Measurements from ENCODE around the gene CENPP.

The CENPP gene

GRCh38 chr9:92659601-92660000, 333.8 kb downstream of the CENPP start:
- DNase-seq (ENCODE audit: low spot score): no peak

GRCh38 chr9:92660266-92660665, 334.5 kb downstream of the CENPP start:
- no peak for DNase-seq (ENCODE audit: low spot score)

GRCh38 chr9:92661127-92661526, 335.4 kb downstream of the CENPP start:
- no peak for DNase-seq (ENCODE audit: low spot score)

GRCh38 chr9:92661743-92662142, 336.0 kb downstream of the CENPP start:
- no peak for DNase-seq (ENCODE audit: low spot score)

DNA sequence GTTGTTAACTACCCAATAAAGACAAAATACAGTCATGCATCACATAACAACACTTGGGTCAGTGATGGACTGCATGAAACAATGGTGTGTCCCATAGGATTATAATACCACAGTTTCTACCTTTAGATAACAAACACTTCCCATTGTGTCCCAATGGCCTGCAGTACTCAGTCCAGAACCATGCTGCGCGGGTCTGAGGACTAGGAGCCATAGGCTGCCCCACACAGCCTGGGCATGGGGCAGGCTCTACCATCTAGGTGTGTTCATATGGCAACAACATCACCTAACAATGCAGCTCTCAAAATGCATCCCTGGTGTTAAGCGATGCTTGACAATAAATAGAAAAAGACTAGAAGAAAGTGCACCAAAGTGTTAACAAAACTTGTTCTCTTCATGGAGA, 337.4 kb downstream of the CENPP start:
- no peak for DNase-seq (ENCODE audit: low spot score)

- no peak for DNase-seq (ENCODE audit: low spot score)
Observed at GRCh38 chr9:92663951-92664350, 338.2 kb downstream of the CENPP start.

DNA sequence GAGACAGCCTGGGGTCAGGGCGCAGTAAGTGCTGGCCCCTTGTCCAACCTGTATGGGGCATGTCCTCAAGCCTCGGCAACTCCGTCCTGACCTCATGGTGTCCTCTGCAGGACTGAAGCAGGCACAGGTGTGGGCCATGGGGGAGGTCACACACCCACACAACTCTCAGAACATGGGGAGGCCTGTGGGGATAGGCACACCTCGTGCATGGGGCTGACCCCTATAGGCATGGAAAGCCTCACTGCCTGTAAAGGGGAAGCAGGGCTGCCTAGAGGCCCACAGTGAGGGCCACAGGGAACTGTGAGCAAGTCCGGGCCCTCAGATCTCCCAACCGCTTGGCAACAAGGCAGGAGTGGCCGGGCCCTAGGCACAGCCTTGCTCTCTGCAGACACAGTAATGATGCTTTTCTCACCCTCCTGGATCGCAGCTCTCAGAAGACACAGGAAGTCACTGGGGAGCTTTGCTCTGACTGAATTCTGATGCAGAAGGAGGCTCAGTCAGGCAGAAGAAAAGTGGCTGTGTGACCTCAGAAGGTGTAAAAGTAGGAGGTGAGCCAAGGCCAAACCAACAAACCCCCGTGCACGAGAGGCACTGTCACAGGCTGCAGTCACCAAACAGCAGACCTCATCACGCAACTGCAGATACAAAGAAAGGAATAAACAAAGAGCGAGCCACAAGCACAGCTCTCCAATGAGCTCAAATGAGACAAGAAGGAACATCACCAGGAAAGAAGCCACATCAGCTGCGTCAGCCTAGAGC, 338.8 kb downstream of the CENPP start:
- DNase-seq (ENCODE audit: low spot score): no peak

- no peak for DNase-seq (ENCODE audit: low spot score)
Observed at GRCh38 chr9:92665836-92666235, 340.1 kb downstream of the CENPP start.

GRCh38 chr9:92666236-92666635, 340.5 kb downstream of the CENPP start:
- DNase-seq (ENCODE audit: low spot score): no peak

DNA sequence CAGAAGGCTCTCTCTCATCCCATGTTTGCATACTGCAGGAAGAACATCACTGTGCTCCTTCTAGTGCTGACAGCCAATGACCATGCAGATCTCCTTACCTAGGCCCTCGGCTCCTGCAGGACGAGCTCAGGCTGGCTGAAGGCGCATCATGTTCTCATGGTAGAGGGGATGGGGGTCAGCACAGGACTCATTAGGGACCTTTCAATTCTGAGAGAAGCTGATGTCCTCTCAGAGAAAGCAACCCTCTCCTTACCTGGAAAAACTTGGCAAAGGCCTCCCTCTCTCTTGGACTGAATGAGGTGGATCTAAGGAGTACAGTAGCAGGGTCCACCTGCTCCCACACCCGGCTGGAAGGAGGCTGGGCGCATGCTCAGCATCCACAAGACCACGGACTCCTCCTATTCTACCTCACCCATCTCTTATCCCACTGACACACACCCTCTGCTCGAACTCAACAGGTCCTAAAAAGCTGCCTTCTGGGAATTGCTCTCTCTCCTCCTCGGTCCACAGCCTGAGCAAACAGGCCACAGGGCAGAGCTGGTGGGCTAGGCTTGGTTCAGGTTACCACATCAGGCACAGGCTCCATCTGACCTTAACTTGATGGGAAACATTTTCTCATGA, 341.3 kb downstream of the CENPP start:
- DNase-seq (ENCODE audit: low spot score): no peak

GRCh38 chr9:92668746-92669526, 343.2 kb downstream of the CENPP start:
- DNase-seq (ENCODE audit: low spot score): peak; percentile 88

DNA sequence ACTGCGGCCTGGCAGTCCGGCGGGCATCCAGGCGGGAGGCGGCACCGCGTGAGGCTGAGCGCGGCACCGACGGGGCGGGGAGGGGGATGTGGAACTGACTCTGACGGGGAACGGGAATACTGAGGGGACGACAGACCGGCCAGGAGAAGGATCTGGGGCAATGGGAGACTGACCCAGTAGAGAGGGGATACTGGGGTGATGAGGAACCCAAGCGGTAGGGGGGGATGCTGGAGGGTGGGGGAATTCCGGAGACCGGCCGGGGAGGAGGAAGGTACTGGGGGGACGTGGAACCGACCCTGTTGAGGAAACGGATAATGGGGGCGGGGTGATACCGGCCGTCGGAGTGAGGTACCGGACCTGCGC, 343.8 kb downstream of the CENPP start:
- peak; percentile 74 for DNase-seq (ENCODE audit: low spot score)

Measured in GM03348 (cell line).